Glutamatergic neuron (in vitro differentiated cells): ENCODE data around the gene WAC. TPM values are rescaled to one million over a fixed set of nuclear protein-coding genes. Genes with fewer than 3 reads are reported as not detected.

Experiments used
- DNase-seq: peaks from one replicate; pipeline ENCODE4 v3.0.0; 2022
- H3K27ac Mint-ChIP-seq: one replicate; pipeline ENCODE4 v1.8.0; 2020; ENCODE audit warnings: mild to moderate bottlenecking, mixed read lengths, inconsistent platforms; ENCODE audit not compliant: unreplicated experiment
- H3K27me3 Mint-ChIP-seq: one replicate; pipeline ENCODE4 v1.8.0; 2020; ENCODE audit warnings: mild to moderate bottlenecking, moderate library complexity, mixed read lengths, inconsistent platforms; ENCODE audit not compliant: unreplicated experiment
- H3K36me3 Mint-ChIP-seq: one replicate; pipeline ENCODE4 v1.8.0; 2020; ENCODE audit warnings: mild to moderate bottlenecking, mixed read lengths, inconsistent platforms; ENCODE audit not compliant: unreplicated experiment
- H3K4me1 Mint-ChIP-seq: one replicate; pipeline ENCODE4 v1.8.0; 2020; ENCODE audit warnings: mild to moderate bottlenecking, low read depth, mixed read lengths, inconsistent platforms; ENCODE audit not compliant: unreplicated experiment
- H3K4me3 Mint-ChIP-seq: one replicate; pipeline ENCODE4 v1.8.0; 2020; ENCODE audit warnings: mild to moderate bottlenecking, mixed read lengths, inconsistent platforms; ENCODE audit not compliant: unreplicated experiment
- H3K9me3 Mint-ChIP-seq: one replicate; pipeline ENCODE4 v1.8.0; 2020; ENCODE audit warnings: mild to moderate bottlenecking, moderate library complexity, mixed read lengths, inconsistent platforms; ENCODE audit not compliant: unreplicated experiment
- CTCF ChIP-seq: fragments of 200-600 bp; sonication (generic); IDR thresholded peaks from one replicate; pipeline ENCODE4 v1.5.0; 2021; ENCODE audit not compliant: partially characterized antibody, unreplicated experiment
- total RNA-seq: library from RNA; stranded (reverse); fragmentation: NEBNext Ultra II Directional; extraction: Animal tissue kit (Norgen Biotek cat#: 25700); gene quantifications from one replicate; pipeline ENCODE4 v1.2.1, GENCODE V29; 2021; ENCODE audit not compliant: unreplicated experiment

WAC gene
- total RNA-seq, 1 donor from 2014 or later = 121 TPM

- H3K9me3 Mint-ChIP-seq = no peaks in the 10 kb centered on the region
- no peak for DNase-seq
- H3K4me3 Mint-ChIP-seq = no peak overlapping the region
- no peaks in the 10 kb centered on the region for H3K27me3 Mint-ChIP-seq
- H3K27ac Mint-ChIP-seq = no peak overlapping the region
- no peak for TF ChIP-seq CTCF
- peaks cover 2% of the 10 kb centered on the region for H3K4me1 Mint-ChIP-seq
- H3K36me3 Mint-ChIP-seq = no peaks in the 10 kb centered on the region
These were observed 29.8 kb upstream of the WAC start for GRCh38 chr10:28503114-28503513.

GRCh38 chr10:28505359-28505959 lies 27.5 kb upstream of the WAC start:
- H3K4me1 Mint-ChIP-seq = peaks cover 2% of the 10 kb centered on the region
- no peak overlapping the region for H3K27ac Mint-ChIP-seq
- TF ChIP-seq CTCF = no peak
- H3K27me3 Mint-ChIP-seq = no peaks in the 10 kb centered on the region
- H3K4me3 Mint-ChIP-seq = no peak overlapping the region
- DNase-seq = no peak
- H3K9me3 Mint-ChIP-seq = no peaks in the 10 kb centered on the region
- no peaks in the 10 kb centered on the region for H3K36me3 Mint-ChIP-seq

GRCh38 chr10:28508304-28508925 lies 24.5 kb upstream of the WAC start:
- no peak for DNase-seq
- H3K4me1 Mint-ChIP-seq = no peaks in the 10 kb centered on the region
- no peak overlapping the region for H3K4me3 Mint-ChIP-seq
- no peak for TF ChIP-seq CTCF
- no peaks in the 10 kb centered on the region for H3K27me3 Mint-ChIP-seq
- H3K27ac Mint-ChIP-seq = no peak overlapping the region
- no peaks in the 10 kb centered on the region for H3K36me3 Mint-ChIP-seq
- H3K9me3 Mint-ChIP-seq = no peaks in the 10 kb centered on the region

GRCh38 chr10:28509286-28509685 lies 23.6 kb upstream of the WAC start:
- Mint-ChIP-seq H3K27me3 (no peaks in the 10 kb centered on the region), H3K9me3 (no peaks in the 10 kb centered on the region), H3K36me3 (no peaks in the 10 kb centered on the region), H3K27ac (no peak overlapping the region), H3K4me3 (no peak overlapping the region), H3K4me1 (no peaks in the 10 kb centered on the region)
- TF ChIP-seq CTCF = no peak
- no peak for DNase-seq

- no peak for DNase-seq
- no peaks in the 10 kb centered on the region for H3K9me3 Mint-ChIP-seq
- no peak overlapping the region for H3K27ac Mint-ChIP-seq
- TF ChIP-seq CTCF = no peak
- H3K27me3 Mint-ChIP-seq = peaks cover 4% of the 10 kb centered on the region
- H3K4me1 Mint-ChIP-seq = no peaks in the 10 kb centered on the region
- H3K4me3 Mint-ChIP-seq = no peak overlapping the region
- H3K36me3 Mint-ChIP-seq = no peaks in the 10 kb centered on the region
These were observed 18.3 kb upstream of the WAC start for GRCh38 chr10:28514648-28515047.
